ENCODE measurements around the gene KRTAP11-1.

KRTAP11-1 gene

GRCh38 chr21:30838536-30838935 lies 42.8 kb downstream of the KRTAP11-1 start:
- Histone ChIP-seq H3K27ac (ENCODE audit: low read depth, low read length) (no peak overlapping the region), H3K4me1 (ENCODE audit: insufficient read depth, low read length) (no peaks in the 10 kb centered on the region), H3K9ac (ENCODE audit: low read depth, low read length) (no peak overlapping the region), H3K36me3 (ENCODE audit: insufficient read depth, low read length) (no peaks in the 10 kb centered on the region), H3K27me3 (ENCODE audit: insufficient read depth, low read length) (no peaks in the 10 kb centered on the region), H3K4me3 (ENCODE audit: low read length) (no peak overlapping the region), H3K9me3 (ENCODE audit: insufficient read depth, low read depth, low read length) (no peaks in the 10 kb centered on the region)
- WGBS, result 99% methylated on average over 6 of the region's 6 CpGs

GRCh38 chr21:30831194-30831765 lies 50.1 kb downstream of the KRTAP11-1 start:
- peaks cover 10% of the 10 kb centered on the region; the same call in 1 of the 2 replicates for H3K9me3 ChIP-seq (ENCODE audit: insufficient read depth, low read depth, low read length)
- WGBS, result 39% methylated on average over 4 of the region's 6 CpGs
- H3K27me3 ChIP-seq (ENCODE audit: insufficient read depth, low read length), result no peaks in the 10 kb centered on the region
- no peaks in the 10 kb centered on the region for H3K36me3 ChIP-seq (ENCODE audit: insufficient read depth, low read length)
- H3K4me3 ChIP-seq (ENCODE audit: low read length), result no peak overlapping the region
- no peak overlapping the region for H3K9ac ChIP-seq (ENCODE audit: low read depth, low read length)
- H3K4me1 ChIP-seq (ENCODE audit: insufficient read depth, low read length), result no peaks in the 10 kb centered on the region
- H3K27ac ChIP-seq (ENCODE audit: low read depth, low read length), result no peak overlapping the region
